GM12878 (cell line): ENCODE data around the gene SLC39A1. TPM values are rescaled to one million over a fixed set of nuclear protein-coding genes. Genes with fewer than 3 reads are reported as not detected.

Experiments
- BRCA1 ChIP-seq: IDR thresholded peaks from 2 replicates; pipeline ENCODE4 v1.6.1; 2011; ENCODE audit warnings: low read depth, low read length, improper control_type of control experiment
- CBFB ChIP-seq: IDR thresholded peaks from 2 replicates; pipeline ENCODE4 v1.6.1; 2016; ENCODE audit warnings: antibody characterized with exemption, low read depth
- CREM ChIP-seq: IDR thresholded peaks from 2 replicates; pipeline ENCODE4 v1.6.1; 2014; ENCODE audit warnings: antibody characterized with exemption, low read depth
- EP300 ChIP-seq, 2 experiments: fragments of 150-350 bp in 1 of 2; IDR thresholded peaks; 2 replicates each; pipeline ENCODE4 v1.6.1; 2011 to 2012; ENCODE audit warnings: low read depth in 2 of 2, low read length in 2 of 2, borderline replicate concordance in 1 of 2, improper control_type of control experiment in 1 of 2, inconsistent platforms in 1 of 2; ENCODE audit not compliant: control insufficient read depth in 1 of 2
- FOXK2 ChIP-seq: fragments of 450-650 bp; IDR thresholded peaks from 2 replicates; pipeline ENCODE4 v1.6.1; 2017; ENCODE audit warnings: mild to moderate bottlenecking, moderate library complexity
- JUNB ChIP-seq: IDR thresholded peaks from 2 replicates; pipeline ENCODE4 v1.6.1; 2016; ENCODE audit warnings: antibody characterized with exemption, mild to moderate bottlenecking
- KAT2A ChIP-seq: conservative IDR thresholded peaks from 2 replicates; pipeline ENCODE4 v1.6.1; 2011; ENCODE audit warnings: low read depth, low read length; ENCODE audit not compliant: control insufficient read depth
- MTA3 ChIP-seq: IDR thresholded peaks from 2 replicates; pipeline ENCODE4 v1.6.1; 2012; ENCODE audit warnings: low read length, inconsistent platforms, borderline replicate concordance
- NFXL1 ChIP-seq: fragments of 450-650 bp; IDR thresholded peaks from 2 replicates; pipeline ENCODE4 v1.6.1; 2017; ENCODE audit warnings: antibody characterized with exemption, mild to moderate bottlenecking, borderline replicate concordance
- NFYA ChIP-seq: IDR thresholded peaks from 2 replicates; pipeline ENCODE4 v1.6.1; 2011; ENCODE audit warnings: low read depth, mild to moderate bottlenecking, low read length, improper control_type of control experiment, borderline replicate concordance
- NR2F1 ChIP-seq: fragments of 450-650 bp; conservative IDR thresholded peaks from 2 replicates; pipeline ENCODE4 v1.6.1; 2017; ENCODE audit warnings: mild to moderate bottlenecking
- RAD21 ChIP-seq: IDR thresholded peaks from 2 replicates; pipeline ENCODE4 v1.6.1; 2011; ENCODE audit warnings: mild to moderate bottlenecking, low read depth, low read length, moderate library complexity; ENCODE audit not compliant: insufficient read depth
- RUNX3 ChIP-seq: IDR thresholded peaks from 2 replicates; pipeline ENCODE4 v1.6.1; 2012; ENCODE audit warnings: low read length, inconsistent platforms
- SMC3 ChIP-seq: IDR thresholded peaks from 2 replicates; pipeline ENCODE4 v1.6.1; 2011; ENCODE audit warnings: low read length, improper control_type of control experiment, borderline replicate concordance
- polyA plus RNA-seq, 11 experiments: library from polyadenylated mRNA; depleted of rRNA in 4 of 11; unstranded in 6 of 11; stranded (reverse) in 5 of 11; fragments of >200 nt; fragmentation: Nextera tagmentation in 4 of 11; fragmentation: Illumina TruSeq in 1 of 11; extraction: Ambion mirVana in 4 of 11; extraction: Trizol in 1 of 11; gene quantifications; 1 replicate in 1 of 11; 2 replicates in 10 of 11; pipeline versions ENCODE4 v1.2.1 to v1.2.3, GENCODE V29; 2011 to 2016; ENCODE audit warnings: inconsistent platforms in 2 of 11, missing spikeins in 2 of 11, low read depth in 1 of 11
- total RNA-seq, 4 experiments: library from RNA; depleted of rRNA in 3 of 4; stranded (reverse); fragments of >200 nt in 3 of 4; fragmentation: Illumina TruSeq in 1 of 4; extraction: Trizol in 1 of 4; gene quantifications; 2 replicates each; pipeline versions ENCODE4 v1.2.1 to v1.2.3, GENCODE V29; 2013 to 2021
- TF ChIP-seq, protein P1 (sequence below): IDR thresholded peaks from 2 replicates; pipeline ENCODE4 v1.6.1; 2011; ENCODE audit warnings: low read depth, mild to moderate bottlenecking, low read length, moderate library complexity, borderline replicate concordance; ENCODE audit errors: extremely low read depth
- TF ChIP-seq, protein P2 (sequence below): IDR thresholded peaks from 2 replicates; pipeline ENCODE4 v1.6.1; 2011; ENCODE audit warnings: mild to moderate bottlenecking, low read depth, low read length, moderate library complexity; ENCODE audit not compliant: insufficient replicate concordance

The SLC39A1 gene
- total and polyA plus RNA-seq, 10 of the 15 experiments (the other 5 are each of a cell fraction or from before 2014, with no cell fraction given): 8.8 to 98.6 (median 72.4) TPM

DNA sequence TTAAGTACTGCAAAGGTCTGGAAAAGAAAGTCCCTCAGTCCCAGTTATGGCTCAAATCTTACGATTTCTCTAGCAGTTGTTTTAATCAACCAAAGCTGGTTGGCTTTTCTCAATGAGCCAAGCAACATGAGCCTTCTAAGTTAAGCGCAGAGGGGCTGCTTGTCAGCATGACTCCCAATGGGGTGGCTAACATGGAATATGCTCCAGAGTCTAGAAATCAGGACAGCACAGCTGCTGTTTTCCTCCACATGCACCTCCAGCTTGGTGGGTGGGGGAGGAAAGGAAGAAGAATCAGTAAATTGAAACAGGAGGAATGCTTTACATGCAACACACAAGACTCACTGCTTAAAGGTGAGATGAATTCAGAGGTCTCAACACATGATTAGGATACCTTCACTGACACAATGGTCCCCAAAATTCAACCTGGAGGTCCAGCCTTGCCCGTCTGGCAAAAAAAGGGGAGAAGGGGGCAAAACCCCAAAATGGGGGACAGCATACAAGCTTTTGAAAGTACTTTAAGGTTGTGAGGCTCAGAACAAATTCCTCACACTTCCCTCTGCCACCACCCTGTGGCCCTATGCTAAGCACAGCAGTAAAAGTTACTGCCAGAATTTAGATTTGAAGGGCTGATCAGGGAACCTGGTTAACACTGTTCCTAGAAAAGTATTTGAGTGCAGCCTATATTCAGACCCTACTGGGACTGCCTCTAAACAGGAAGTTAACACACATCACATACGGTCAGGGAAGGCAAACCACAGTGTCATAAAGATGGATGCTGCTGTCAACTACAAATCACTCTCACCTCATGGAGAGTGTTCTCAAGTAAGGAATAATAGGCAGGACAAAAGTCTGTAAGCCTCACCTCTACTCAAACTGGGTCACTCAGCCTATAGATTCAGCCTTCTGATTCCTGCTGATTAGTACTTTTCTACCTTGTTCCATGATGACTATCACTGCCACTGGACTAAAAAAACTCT lies 43.2 kb downstream of the SLC39A1 start (continued):
- TF ChIP-seq JUNB: no peak
- TF ChIP-seq RUNX3: peak; percentile 54; the same call in 1 of the 2 replicates
- no peak for TF ChIP-seq NFXL1
- no peak for TF ChIP-seq BRCA1
- no peak for TF ChIP-seq FOXK2
- peak; percentile 51; the same call in 1 of the 2 replicates for TF ChIP-seq SMC3
- no peak for TF ChIP-seq KAT2A
- TF ChIP-seq NFYA: no peak
- TF ChIP-seq RAD21: peak; percentile 67
- no peak for TF ChIP-seq CBFB
- TF ChIP-seq EP300 (IDR thresholded peaks at IDR 0.05; ENCODE audit: borderline replicate concordance in 1 of 2, control insufficient read depth in 1 of 2, low read depth in 2 of 2, low read length in 2 of 2): no peak
- TF ChIP-seq, protein P1, sequence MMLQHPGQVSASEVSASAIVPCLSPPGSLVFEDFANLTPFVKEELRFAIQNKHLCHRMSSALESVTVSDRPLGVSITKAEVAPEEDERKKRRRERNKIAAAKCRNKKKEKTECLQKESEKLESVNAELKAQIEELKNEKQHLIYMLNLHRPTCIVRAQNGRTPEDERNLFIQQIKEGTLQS: no peak
- TF ChIP-seq, protein P2, sequence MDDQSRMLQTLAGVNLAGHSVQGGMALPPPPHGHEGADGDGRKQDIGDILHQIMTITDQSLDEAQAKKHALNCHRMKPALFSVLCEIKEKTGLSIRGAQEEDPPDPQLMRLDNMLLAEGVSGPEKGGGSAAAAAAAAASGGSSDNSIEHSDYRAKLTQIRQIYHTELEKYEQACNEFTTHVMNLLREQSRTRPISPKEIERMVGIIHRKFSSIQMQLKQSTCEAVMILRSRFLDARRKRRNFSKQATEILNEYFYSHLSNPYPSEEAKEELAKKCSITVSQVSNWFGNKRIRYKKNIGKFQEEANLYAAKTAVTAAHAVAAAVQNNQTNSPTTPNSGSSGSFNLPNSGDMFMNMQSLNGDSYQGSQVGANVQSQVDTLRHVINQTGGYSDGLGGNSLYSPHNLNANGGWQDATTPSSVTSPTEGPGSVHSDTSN: peak; percentile 68
- no peak for TF ChIP-seq CREM
- TF ChIP-seq NR2F1: no peak
- TF ChIP-seq MTA3: no peak
